GM21786 (cell line): ENCODE measurements around the gene LRRC26.

ENCODE experiments used
- ATAC-seq: cut with Tn5 transposase; IDR thresholded peaks from one replicate; pipeline ENCODE4 v1.9.1; 2021; ENCODE audit not compliant: unreplicated experiment

The LRRC26 gene

DNA sequence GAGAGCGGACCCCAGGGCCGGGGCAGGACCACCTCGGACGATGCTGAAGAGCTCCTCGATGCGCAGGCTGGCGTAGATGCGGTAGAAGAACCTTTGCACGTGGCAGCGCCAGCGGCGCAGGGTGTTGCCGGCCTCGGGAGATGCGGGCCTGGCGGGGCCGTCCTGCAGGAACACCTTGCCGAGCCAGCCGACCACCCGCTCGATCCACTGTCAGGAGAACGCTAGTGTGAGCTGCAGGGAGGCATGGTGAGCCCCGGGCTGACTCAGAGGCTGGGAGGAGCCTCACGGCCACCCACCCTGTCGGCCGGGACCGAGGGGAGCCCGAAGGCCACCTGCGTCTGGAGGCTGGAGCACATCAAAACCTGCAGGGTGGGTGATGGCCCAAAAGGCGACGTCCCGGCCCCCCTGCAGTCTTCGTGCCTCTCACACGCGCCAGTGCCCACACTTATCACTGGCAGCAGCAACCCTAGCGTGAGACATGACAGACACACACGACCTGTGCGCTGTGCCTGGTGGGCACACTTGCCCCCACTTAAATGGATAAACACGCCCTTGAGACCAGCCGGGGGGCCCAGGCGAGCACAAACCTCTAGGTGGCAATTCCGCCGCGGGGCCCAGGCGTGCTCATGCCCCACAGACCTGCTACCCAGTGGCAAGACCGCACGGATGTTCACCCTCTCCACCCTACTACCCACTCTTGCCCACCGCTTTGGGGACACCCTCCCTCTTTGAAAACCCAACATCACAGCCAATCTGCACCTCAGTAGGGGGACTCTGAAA lies 15.2 kb upstream of the LRRC26 start:
- no peak for ATAC-seq

DNA sequence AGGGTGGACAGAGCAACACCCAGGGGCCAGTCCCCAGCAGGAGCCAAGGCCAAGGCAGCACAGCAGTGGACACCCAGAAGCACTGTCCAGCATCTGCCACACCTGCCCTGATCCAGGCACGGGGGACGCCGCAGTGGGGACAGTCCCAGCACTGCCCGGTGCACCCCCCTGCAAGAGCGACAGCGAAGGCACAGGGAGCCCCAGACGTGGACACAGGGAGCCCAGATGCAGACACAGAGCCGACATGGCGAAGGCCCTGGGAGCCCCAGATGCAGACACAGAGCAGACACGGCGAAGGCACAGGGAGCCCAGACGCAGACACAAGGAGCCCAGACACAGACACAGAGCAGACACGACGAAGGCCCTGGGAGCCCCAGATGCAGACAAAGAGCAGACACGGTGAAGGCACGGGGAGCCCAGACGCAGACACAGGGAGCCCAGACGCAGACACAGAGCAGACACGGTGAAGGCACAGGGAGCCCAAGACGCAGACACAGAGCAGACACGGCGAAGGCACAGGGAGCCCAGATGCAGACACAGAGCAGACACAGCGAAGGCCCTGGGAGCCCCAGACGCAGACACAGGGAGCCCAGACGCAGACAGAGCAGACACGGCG lies 14.2 kb upstream of the LRRC26 start:
- ATAC-seq: no peak

DNA sequence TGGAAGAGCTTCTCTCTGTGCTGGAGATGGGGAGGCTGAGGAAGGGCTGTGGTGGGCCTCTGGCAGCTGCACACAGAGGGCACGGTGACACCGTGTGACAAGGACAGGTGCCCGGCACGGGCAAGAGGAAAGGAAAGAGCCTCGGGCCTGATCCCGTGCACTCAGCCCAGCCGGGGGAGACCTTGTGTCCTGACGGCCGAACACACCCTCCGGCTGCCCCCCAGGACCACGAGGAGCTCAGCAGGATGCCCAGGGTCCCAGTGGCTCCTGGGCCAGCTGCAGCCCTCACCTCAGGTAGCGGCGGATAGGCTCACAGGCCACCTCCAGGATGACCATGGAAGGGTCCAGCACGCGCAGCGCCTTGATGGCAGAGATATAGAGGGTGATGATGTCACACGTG lies 13.0 kb upstream of the LRRC26 start:
- ATAC-seq: no peak

DNA sequence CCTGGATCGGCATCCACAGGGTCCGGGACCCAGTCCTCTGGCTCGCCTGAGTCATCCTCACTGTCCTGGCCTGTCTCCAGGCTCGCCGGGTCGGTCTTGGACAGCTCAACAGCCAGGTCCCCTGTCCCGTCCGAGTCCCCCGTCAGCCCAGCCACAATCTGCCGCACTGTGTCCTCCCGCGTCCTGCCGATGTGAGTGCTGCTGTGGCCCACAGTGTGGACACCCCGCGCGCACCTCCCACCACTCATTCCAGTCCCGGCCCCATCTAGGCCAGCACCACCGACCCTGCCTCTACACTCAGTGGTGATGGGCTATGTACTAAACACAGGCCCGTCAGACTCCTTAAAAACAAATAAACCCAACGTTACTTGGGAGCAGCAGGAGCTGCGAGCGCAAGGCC lies 11.8 kb upstream of the LRRC26 start:
- no peak for ATAC-seq

DNA sequence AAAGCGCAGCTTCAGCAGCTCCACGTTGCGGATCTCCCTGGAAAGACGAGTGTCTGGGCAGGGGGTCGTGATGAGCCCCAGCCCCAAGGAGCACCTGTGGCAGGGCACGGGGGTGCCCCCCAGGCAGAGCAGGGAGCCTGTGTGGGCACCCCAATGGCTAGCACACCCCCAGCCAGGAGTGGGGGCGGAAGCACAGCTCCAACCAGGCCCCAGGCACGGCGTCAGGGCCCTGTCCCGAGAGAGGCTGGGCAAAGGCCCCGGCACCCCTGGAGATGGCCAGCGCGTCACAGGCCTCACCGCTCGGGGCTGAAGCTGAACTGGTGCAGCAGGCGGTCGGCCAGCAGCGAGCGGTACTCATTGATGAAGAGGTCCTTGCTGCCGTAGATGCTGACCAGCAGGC lies 10.6 kb upstream of the LRRC26 start:
- no peak for ATAC-seq

DNA sequence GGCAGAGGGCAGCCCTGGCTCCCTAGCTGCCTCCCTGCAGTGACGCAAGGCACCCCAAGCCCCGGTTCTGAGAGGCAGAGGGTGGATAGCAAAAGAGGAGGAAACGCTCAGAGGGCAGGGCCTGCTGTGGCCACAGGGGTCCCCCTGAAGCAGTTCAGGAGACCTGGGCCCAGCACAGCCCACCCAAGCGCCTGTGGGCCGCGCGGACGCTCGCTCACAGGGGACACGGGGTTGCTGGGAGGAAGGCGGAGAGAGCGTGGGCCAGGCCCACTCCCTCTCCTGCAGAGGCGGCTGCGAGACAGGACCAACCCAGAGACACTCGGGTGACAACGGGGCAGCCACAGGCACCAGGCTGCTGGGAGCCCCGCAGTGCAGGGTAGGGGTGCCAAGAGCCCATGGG lies 9.9 kb upstream of the LRRC26 start:
- no peak for ATAC-seq

DNA sequence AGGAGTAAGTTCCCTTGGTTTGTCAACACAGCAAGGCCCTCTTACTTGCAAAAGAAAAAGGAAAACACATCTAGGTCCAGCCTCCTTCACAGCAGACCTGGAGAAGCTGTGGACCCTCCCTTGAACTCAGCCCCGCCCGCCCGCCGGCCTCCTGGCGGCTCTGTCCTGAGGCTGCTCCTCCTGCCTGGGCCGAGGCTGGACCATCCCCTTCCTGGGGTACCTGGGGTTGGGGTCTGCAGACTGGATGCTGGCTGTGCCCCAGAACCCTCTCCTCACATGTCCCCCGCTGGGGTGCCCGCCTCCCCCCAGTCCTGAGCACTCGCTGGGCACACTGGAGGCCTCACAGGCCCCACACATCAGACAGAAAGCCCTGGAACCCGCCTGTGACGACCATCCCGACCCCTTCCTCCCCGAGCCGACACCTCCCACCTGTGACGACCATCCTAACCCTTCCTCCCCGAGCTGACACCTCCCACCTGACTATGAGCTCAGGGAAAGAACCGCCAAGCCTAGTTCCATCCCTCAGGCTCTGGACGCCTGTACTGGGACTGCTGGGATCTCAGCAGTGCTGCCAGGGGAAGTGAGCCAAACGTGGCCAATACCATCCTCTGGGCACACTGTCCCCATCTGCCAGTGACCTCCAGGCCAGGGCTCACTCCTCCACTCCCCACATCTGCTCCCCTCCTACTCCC lies 9.2 kb upstream of the LRRC26 start:
- ATAC-seq: no peak

DNA sequence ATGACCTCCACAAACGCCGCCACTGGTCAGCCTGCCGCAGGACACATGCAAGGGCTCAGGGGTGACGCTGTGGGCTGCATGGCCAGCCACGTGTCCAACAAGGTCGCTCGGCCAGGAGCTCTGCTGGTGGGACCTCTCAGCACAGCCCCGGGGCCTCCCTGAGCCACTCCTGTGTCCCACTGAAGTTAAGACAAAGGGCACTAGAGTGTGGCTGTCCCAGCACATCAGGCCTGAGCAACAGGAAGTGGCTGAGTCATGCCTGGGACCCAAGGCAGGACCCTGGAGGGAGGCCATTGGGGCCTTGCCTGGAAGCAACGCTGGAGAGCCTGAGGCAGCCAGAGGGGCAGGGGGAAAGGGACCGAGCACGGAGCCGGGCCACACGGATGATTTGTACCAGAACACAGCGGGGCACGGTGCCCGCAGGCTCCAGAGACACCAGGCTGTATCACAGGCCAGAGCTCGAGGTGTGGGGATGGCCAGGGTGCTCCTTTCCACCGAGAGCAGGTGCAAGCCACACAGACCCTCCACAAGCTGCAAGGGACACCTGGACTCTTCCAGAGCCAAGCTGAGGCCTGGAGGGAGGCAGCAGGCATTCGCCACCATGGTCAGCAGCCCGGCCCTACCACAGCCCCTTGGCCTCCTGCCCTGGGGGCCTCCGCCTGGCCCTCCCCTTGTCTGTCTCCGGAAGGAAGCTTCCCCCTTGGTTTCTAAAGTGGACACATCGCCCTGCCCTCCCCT lies 8.5 kb upstream of the LRRC26 start:
- ATAC-seq: no peak

DNA sequence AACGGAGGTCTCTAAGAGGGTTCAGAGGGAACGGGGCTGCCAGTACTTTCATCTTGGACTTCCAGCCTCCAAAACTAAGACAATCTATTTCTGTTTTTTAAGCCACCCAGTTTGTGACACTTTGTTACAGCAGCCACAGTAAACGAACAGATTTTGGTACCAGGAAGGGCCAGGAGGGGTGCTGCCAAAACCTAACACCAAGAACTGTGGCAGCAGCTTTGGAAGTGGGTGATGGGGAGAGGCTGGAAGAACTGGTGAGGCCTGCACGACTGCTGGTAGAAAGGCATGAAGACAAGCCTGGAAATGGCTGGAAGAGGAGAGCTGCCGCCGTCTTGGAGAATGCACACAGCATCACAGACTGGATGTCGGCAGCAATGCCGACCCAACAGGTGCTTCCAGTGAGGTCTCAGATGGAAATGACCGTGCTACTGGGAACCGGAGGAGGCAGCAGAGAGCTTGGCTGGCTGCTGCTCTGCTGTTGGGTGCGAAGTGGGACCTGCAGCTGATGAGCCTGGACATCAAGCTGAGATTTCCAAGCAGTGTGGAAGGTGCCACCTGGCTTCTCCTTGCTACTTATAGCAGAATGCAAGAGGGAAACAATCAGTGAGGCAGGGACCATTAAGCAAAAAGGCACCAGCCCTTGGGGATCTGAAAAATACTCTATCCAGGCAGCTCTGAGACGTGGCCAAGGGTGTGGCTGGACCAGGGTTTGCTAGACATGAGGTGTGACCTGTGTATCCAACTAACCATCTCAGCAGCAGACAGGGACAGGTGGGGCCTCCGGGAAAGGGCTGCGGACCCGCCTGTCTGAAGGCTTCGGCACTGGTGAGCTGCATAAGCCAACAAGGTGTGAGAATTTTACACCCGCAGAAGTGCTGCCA lies 6.7 kb upstream of the LRRC26 start:
- ATAC-seq: no peak

DNA sequence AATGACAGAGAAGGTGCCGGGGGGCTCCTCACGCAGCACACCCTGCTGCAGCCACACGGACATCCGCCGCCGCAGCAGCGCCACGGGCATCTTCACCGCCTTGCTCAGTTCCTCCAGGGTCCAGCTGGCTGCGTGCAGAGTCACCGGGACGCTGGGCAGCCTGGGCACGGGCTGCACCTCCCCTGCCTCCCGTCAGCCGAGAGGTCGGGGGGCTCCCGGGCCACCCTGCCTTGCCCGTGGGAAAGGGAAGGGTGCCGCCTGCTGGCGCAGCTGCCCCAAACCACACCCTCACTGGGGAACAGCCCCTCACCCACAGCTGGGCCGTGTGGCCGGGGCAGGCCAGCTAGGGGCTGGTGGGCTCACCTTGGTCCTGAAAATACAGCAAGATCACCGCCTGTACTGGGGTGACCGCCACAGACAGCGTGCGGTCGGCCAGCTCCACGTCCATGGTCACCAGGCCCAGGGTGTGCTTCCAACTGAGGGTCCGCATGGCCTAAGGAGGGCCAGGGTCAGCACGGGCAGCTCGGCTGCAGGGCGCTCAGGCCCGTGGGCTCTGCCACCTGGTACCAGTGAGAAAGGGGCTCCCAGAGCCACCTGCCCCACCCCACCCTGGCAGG lies 5.6 kb upstream of the LRRC26 start:
- ATAC-seq: no peak

DNA sequence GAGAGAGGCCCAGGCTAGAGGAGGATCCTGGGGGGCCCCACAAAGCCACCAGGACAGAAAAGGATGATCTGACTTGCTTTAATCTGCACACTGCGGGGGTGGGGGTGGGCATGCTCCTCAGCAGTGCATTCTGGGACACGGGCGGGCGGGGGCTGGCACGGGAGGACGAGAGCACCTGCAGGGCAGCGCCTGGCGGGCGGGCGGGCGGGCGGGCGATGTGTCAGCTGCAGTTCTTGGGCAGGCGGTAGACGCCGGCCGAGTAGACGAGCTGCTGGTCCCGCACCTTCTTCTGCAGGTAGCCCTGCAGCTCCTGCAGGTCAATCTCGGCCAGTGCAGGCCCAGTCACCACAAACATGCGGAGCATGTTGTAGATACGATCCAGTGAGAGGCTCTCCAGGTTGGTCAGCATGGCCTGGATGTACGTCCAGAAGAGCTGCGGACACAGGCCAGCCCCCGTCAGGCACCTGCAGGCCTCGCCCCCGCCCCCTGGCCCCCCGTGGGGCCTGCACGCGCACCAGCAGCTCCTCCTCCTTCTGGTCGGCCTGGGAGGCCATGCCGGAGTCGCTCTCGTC lies 5.0 kb upstream of the LRRC26 start:
- ATAC-seq: no peak

DNA sequence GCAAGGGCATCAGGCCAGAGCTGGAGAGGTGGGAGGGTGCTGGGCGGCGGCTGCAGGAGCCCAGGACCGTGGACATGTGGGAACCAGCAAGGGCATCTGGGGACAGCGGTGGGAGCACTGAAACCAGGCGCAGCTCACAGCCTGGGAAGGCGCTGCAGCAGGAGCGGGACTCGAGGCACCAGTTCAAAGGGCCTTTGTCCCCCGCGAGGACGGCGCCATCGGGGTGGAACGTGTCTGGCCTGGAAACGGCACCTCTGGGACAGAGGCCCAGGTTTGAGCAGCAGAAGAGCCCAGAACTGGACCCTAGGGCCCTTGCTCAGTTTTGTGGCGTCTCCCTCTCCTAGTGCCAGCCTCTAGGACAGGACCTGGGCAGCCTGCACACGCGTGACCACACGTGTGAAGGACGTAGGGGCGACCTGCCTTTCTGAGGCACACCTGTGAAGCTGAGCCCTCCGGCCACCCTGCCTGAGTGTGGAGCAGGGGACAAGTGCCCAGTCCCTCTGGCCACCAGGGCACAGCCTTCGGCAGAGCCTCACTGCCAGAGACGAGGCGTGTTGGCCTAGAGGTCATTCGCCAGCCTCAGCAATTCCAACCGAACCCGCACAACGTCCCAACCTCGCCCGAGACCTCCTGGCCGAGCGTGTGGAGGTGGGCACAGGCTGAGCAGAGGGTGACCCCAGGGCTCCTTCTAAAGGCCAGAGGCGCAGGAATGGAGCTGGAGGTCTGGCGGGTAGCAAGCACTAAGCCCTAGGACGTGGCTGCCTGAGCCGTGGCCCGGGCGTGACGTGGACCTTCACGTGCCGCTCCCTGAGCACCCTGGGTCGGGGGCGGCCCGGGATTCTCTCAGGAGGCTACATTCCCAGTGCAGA lies 4.2 kb upstream of the LRRC26 start:
- no peak for ATAC-seq

DNA sequence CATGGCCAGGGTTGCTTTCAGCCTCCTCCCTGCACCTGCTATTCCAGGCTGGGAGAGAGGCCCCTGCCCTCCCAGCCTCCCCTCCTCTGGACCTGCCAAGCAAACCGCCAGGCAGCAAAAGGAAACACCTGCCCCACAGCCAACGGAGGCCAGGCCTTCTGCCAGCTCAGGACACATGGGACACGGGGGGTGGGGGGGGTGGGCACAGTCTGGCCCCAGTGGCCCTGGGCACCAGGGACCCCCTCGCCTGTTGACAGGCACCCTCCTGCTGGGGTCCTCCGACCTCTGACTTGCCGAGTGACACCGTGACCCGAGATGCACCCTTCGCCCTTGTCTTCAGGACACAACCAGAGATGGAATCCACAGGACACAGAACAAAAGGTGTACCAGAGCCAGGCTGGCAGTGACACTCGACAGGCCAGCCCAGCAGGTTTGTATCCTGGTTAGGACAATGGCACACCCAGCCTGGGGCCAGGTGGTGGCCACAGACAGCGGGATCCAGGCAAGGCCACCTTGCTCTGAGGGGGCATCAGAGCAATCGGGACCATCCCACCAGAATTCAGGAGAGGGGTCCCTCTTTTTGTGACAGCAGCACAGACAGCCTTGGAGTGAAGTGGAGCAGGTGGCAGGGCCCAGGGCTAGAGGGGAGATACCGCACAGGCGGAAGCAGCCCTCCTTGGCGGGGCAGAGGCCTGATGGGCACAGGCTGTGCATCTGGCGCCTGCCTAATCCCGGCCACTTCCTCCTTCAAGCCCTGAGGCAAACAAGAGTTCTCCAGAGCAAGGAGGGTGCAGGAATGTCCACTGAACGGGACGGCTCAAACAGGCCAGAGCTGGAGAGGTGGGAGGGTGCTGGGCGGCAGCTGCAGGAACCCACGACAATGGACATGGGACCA lies 3.3 kb upstream of the LRRC26 start:
- no peak for ATAC-seq

DNA sequence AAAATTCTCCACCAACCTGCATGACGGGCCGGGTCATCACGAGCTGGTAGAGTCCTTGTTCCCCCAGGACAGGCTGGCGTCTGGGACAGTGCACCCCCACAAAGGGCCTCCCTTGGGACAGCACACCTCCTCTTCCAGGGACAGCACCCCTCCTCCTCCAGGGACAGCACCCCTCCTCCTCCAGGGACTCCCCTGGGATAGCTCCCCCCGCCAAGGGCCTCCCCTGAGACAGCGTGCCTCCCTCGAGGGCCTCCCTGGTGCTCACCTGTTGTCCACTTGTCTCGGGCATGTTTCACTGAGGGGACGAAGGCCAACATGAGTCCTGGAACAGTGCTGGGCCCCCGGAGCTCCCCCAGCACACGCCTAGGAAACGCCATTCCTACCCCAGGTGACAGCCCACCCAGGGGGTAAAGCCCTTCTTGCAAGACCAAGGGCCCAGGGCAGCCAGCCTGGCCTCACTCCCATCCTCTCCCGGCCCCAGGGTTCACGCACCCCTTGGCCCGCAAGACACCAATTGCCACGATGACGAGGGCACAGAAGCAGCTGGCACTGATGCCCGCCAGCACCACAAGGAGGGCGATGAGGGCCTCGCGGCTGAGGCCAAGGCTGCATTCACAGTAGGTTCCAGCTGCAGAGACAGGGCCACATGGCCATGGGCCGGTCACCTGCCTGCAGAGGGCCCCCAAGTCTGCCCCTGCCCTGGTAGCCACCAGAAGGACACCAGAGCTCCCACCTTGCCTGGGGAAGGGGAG lies 1.5 kb upstream of the LRRC26 start:
- no peak for ATAC-seq

DNA sequence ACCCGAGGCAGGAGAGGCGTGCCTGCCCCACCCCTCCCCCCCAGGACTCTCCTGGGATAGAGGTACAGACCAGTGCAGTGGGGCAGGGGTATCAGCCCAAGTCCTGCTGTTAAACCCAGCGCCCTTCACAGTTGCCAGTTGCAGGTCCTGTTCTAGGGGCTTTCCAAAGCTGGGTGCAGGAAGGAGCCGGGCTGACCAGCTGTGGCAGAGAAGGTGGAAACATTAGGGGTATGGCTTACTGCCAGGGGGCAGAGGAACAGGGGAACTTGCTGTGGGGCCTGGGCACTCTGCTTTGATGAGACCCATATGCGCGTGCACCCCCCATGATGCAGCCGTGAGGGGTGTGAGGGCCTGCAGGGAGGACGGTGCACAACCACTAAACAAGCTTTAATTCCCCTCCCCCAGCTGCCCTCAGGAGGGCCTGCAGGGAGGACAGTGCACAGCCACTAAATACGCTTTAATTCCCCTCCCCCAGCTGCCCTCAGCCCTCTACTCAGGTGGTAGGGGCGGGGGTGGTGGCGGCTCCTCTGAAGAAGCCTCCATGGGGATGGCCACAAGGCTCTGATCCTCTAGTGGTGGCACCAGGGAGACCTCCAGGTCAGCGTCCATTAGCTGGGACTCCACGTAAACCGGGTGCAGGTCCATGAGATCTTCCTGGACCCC lies 766 bp upstream of the LRRC26 start:
- ATAC-seq: no peak
